MM.1S (cell line): ENCODE measurements around the gene DAAM1.

Source experiments
- DNase-seq: peaks from one replicate; pipeline ENCODE4 v3.0.0-alpha.2; 2015
- H2AFZ ChIP-seq: fragments of 300-600 bp; sonication (generic); 2 replicates; pipeline ENCODE4 v1.6.0; 2016; ENCODE audit warnings: antibody characterized with exemption, low read length
- H3F3A ChIP-seq: fragments of 300-600 bp; sonication (generic); 2 replicates; pipeline ENCODE4 v1.6.1; 2016; ENCODE audit warnings: mild to moderate bottlenecking, antibody characterized with exemption, low read length, moderate library complexity, mixed read lengths; ENCODE audit not compliant: insufficient read depth
- H3K27ac ChIP-seq: fragments of 300-600 bp; sonication (generic); 2 replicates; pipeline ENCODE4 v1.5.1; 2016; ENCODE audit warnings: mild to moderate bottlenecking, low read length
- H3K27me3 ChIP-seq: fragments of 300-600 bp; sonication (generic); replicated peaks from 2 replicates; pipeline ENCODE4 v1.6.0; 2016; ENCODE audit warnings: low read length; ENCODE audit not compliant: insufficient read depth
- H3K36me3 ChIP-seq: fragments of 300-600 bp; sonication (generic); replicated peaks from 2 replicates; pipeline ENCODE4 v1.6.1; 2016; ENCODE audit warnings: mild to moderate bottlenecking, low read length, mixed read lengths; ENCODE audit not compliant: insufficient read depth
- H3K4me1 ChIP-seq: fragments of 300-600 bp; sonication (generic); 2 replicates; pipeline ENCODE4 v1.6.1; 2016; ENCODE audit warnings: low read length, mixed read lengths
- H3K4me2 ChIP-seq: fragments of 300-600 bp; sonication (generic); 2 replicates; pipeline ENCODE4 v1.6.0; 2016; ENCODE audit warnings: low read depth, low read length
- H3K4me3 ChIP-seq: fragments of 300-600 bp; sonication (generic); 2 replicates; pipeline ENCODE4 v1.5.1; 2016; ENCODE audit warnings: low read length, mixed read lengths
- H3K79me2 ChIP-seq: fragments of 300-600 bp; sonication (generic); 2 replicates; pipeline ENCODE4 v1.6.1; 2016; ENCODE audit warnings: mixed run types, low read length, mixed read lengths
- H3K9ac ChIP-seq: fragments of 300-600 bp; sonication (generic); 2 replicates; pipeline ENCODE4 v1.6.1; 2016; ENCODE audit warnings: low read length, mixed read lengths
- H3K9me2 ChIP-seq: fragments of 300-600 bp; sonication (generic); replicated peaks from 2 replicates; pipeline ENCODE4 v1.6.1; 2016; ENCODE audit warnings: mild to moderate bottlenecking, low read length, mixed read lengths; ENCODE audit not compliant: insufficient read depth
- H3K9me3 ChIP-seq: fragments of 300-600 bp; sonication (generic); replicated peaks from 2 replicates; pipeline ENCODE4 v1.6.1; 2016; ENCODE audit warnings: mild to moderate bottlenecking, low read length, mixed read lengths; ENCODE audit not compliant: insufficient read depth
- H4K20me1 ChIP-seq: fragments of 300-600 bp; sonication (generic); 2 replicates; pipeline ENCODE4 v1.6.1; 2016; ENCODE audit warnings: mild to moderate bottlenecking, low read length, moderate library complexity, mixed read lengths; ENCODE audit not compliant: insufficient read depth
- EZH2 ChIP-seq: fragments of 300-600 bp; sonication (generic); optimal IDR thresholded peaks from 2 replicates; pipeline ENCODE3; 2017; ENCODE audit warnings: low read depth, mild to moderate bottlenecking, antibody characterized with exemption, low read length, mixed read lengths
- EZH2phosphoT487 ChIP-seq: fragments of 300-600 bp; sonication (generic); IDR thresholded peaks from 2 replicates; pipeline ENCODE4 v1.6.1; 2018; ENCODE audit warnings: antibody characterized with exemption, low read length
- TF ChIP-seq, protein P1 (sequence below): fragments of 300-600 bp; sonication (generic); IDR thresholded peaks from 2 replicates; pipeline ENCODE4 v1.5.1; 2016; ENCODE audit warnings: antibody characterized with exemption, low read length, mixed read lengths

DAAM1 gene

DNA sequence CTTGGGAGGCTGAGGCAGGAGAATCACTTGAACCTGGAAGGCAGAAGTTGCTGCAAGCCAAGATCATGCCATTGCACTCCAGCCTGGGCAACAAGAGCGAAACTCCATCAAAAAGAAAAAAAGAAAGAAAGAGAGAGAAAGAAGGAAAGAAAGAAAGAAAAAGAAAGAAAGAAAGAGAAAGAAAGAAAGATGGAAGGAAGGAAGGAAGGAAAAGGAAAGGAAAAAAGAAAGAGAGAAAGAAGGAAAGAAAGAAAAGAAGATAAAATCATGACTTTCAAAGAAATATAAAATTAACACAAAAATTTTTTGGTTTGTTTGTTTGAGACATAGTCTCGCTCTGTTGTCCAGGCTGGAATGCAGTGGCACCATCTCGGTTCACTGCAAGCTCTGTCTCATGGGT, 22.2 kb upstream of the DAAM1 start:
- Histone ChIP-seq H3K9me2 (no peaks in the 10 kb centered on the region), H3K79me2 (no peaks in the 10 kb centered on the region), H4K20me1 (no peaks in the 10 kb centered on the region), H3K27ac (no peak overlapping the region), H3K4me3 (no peak overlapping the region), H3K4me2 (no peak overlapping the region), H2AFZ (no peak overlapping the region), H3K27me3 (no peaks in the 10 kb centered on the region), H3K9ac (no peak overlapping the region), H3K36me3 (no peaks in the 10 kb centered on the region), H3K4me1 (no peaks in the 10 kb centered on the region), H3F3A (no peaks in the 10 kb centered on the region), H3K9me3 (no peaks in the 10 kb centered on the region)
- no peak for DNase-seq
- TF ChIP-seq EZH2phosphoT487 (no peak), EZH2 (no peak)
- TF ChIP-seq, protein P1, sequence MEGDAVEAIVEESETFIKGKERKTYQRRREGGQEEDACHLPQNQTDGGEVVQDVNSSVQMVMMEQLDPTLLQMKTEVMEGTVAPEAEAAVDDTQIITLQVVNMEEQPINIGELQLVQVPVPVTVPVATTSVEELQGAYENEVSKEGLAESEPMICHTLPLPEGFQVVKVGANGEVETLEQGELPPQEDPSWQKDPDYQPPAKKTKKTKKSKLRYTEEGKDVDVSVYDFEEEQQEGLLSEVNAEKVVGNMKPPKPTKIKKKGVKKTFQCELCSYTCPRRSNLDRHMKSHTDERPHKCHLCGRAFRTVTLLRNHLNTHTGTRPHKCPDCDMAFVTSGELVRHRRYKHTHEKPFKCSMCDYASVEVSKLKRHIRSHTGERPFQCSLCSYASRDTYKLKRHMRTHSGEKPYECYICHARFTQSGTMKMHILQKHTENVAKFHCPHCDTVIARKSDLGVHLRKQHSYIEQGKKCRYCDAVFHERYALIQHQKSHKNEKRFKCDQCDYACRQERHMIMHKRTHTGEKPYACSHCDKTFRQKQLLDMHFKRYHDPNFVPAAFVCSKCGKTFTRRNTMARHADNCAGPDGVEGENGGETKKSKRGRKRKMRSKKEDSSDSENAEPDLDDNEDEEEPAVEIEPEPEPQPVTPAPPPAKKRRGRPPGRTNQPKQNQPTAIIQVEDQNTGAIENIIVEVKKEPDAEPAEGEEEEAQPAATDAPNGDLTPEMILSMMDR = no peak

- Histone ChIP-seq H3K36me3 (no peaks in the 10 kb centered on the region), H3F3A (no peaks in the 10 kb centered on the region), H3K9me2 (no peaks in the 10 kb centered on the region), H3K4me1 (no peaks in the 10 kb centered on the region), H3K4me3 (no peak overlapping the region), H4K20me1 (no peaks in the 10 kb centered on the region), H3K27ac (no peak overlapping the region), H3K27me3 (no peaks in the 10 kb centered on the region), H2AFZ (no peak overlapping the region), H3K4me2 (no peak overlapping the region), H3K9me3 (no peaks in the 10 kb centered on the region), H3K79me2 (no peaks in the 10 kb centered on the region), H3K9ac (no peak overlapping the region)
- no peak for TF ChIP-seq EZH2phosphoT487
- TF ChIP-seq, protein P1 = no peak
- no peak for TF ChIP-seq EZH2
- DNase-seq = no peak
Measured at GRCh38 chr14:59175404-59175803, 13.1 kb upstream of the DAAM1 start.

DNA sequence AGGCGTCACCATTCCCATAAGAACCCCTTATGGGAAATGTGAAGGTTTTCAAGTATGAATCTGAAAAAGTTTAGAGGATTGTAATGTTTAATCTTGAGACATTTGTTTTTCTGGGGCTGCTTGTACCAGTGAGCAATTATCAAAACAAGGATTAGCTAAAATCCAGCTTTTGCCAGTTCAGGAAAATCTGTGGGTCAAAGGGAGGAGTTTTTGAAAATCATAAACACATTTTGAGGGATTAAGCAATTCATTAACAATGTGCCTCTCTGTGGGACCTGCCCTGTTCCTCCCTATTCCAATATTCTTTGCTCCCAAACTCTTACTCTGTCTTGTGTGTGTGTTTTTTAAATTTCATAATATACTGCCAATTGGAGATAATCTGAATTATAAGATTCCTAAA, 11.7 kb upstream of the DAAM1 start:
- H2AFZ ChIP-seq = no peak overlapping the region

More for the DNA sequence above, 11.7 kb upstream of the DAAM1 start:
- Histone ChIP-seq H4K20me1 (no peaks in the 10 kb centered on the region), H3K9ac (no peak overlapping the region), H3K27me3 (no peaks in the 10 kb centered on the region), H3K4me1 (no peaks in the 10 kb centered on the region), H3K36me3 (no peaks in the 10 kb centered on the region), H3K4me2 (no peak overlapping the region), H3K9me3 (no peaks in the 10 kb centered on the region), H3K4me3 (no peak overlapping the region), H3K79me2 (no peaks in the 10 kb centered on the region), H3K9me2 (no peaks in the 10 kb centered on the region), H3K27ac (no peak overlapping the region), H3F3A (no peaks in the 10 kb centered on the region)
- no peak for DNase-seq
- TF ChIP-seq EZH2phosphoT487 = no peak
- TF ChIP-seq, protein P1 = no peak
- no peak for TF ChIP-seq EZH2
